Stimulated activated CD8-positive, alpha-beta memory T cell treated with anti-CD3 and anti-CD28 coated beads, Interleukin-15, amount 100 ng/mL, for 48 hours (primary cell): ENCODE data around the gene TSSK3.

ENCODE experiments used
- DNase-seq, 2 donors: peaks; one replicate each; pipeline ENCODE4 v3.0.0-alpha.2; 2020; ENCODE audit warnings: low read depth in 2 of 2

Gene TSSK3, protein sequence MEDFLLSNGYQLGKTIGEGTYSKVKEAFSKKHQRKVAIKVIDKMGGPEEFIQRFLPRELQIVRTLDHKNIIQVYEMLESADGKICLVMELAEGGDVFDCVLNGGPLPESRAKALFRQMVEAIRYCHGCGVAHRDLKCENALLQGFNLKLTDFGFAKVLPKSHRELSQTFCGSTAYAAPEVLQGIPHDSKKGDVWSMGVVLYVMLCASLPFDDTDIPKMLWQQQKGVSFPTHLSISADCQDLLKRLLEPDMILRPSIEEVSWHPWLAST

GRCh38 chr1:32362474-32363313, at the start of gene TSSK3, which contains the start of gene FAM229A:
Gene TSSK3, plus strand, starts transcription at chr1:32362539. Its CDS starts 163 bp downstream, at chr1:32362702.
Gene FAM229A, minus strand, starts transcription at chr1:32362485. Its CDS starts 394 bp downstream, at chr1:32362091.
- DNase-seq: no peak

DNA sequence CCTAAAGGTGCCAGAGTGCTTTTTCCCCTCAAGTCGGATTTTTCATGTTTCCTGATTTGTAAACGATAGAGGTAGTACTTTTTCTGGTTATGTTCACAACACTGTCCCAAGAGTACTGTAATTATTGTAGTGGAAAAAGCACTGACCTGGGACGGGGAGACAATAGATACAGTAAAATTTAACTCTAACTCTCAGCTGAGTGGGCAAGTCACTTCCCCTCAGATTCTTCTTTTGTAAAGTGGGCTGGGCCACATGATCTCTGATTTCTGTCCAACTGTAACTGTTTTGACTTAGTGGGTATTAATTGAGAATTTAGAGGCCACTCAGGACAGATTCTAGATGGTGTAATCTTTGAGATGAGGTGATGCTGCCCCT, 45.4 kb upstream of the TSSK3 start:
- DNase-seq: no peak

DNA sequence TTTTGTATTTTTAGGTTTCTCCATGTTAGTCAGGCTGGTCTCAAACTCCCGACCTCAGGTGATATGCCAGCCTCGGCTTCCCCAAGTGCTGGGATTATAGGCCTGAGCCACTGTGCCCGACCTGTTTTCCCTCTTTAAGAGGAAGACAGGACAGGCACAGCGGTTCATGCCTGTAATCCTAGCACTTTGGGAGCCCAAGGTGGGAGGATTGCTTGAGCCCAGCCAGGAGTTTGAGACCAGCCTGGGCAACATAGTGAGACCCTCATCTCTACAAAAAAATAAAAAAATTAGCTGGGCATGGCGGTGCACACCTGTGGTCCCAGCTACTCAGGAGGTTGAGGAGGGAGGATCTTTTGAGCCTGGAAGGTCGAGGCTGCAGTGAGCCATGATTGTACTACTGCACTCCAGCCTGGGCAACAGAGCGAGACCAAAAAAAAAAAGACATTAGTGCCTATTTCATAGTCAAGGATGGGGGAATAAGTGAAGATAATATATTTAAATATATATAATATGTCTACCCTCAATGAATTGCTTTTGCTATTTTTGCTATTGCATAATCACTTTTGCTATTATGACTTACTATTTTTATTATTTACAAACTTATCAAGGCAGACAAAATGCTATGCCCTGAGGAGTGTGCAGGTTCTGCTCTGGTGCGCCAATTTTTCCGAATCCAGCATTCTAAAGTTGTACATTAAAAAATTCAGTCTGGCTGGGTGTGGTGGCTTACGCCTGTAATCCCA, 44.0 kb upstream of the TSSK3 start:
- no peak for DNase-seq

GRCh38 chr1:32321712-32322291, 40.5 kb upstream of the TSSK3 start:
- no peak for DNase-seq

- DNase-seq: no peak
Observed at GRCh38 chr1:32327204-32327603, 35.1 kb upstream of the TSSK3 start.

DNA sequence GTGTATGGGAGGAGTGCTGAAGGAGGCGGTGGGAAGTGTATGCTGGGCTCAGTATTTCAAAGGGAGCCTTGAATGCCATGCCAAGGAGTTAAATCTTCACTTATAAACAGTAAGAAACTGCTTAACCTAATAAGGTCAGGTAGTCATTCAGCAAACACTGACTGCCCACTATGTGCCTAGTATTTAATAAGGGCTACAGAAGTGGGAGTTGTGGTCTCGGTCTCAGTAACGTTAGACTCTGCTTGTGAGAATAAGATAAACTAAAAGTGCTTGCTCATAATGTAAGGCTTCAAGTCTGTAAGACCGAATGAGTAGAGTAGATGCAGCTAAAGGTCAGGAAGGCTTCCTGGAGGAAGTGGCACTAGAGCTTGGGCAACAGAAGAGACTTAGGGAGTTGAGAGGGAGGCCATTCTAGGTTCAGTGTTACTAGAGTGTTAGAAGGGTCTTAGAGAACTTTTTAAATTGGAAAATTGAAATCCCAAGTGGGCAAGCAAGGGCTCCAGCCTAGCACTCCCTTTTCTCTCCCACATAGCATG, 32.3 kb upstream of the TSSK3 start:
- no peak for DNase-seq

DNA sequence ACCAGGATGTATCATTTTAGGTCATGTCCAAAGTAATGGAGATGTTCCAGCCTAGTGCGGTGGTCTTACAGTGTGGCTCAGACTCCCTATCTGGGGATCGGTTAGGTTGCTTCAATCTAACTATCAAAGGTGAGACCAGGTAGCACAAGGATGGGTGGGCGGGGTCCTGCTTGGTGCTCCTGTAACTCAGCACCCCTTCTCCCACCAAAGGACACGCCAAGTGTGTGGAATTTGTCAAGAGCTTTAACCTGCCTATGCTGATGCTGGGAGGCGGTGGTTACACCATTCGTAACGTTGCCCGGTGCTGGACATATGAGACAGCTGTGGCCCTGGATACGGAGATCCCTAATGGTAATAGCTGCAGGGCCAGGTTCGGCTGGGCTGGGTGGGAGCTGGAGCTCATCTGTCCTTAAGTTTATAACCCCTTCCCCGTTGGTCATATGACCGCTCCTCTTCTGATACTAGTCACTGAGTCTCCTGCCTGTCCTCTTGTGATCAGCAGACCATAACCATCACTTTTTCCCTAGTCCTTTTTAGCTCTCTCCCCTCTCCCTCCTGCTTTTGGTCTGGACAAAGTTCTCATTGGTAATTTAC, 31.7 kb upstream of the TSSK3 start:
- no peak for DNase-seq

GRCh38 chr1:32331549-32331948, 30.8 kb upstream of the TSSK3 start:
- no peak for DNase-seq

- DNase-seq: no peak
Observed at GRCh38 chr1:32332290-32333079, 29.9 kb upstream of the TSSK3 start.

DNA sequence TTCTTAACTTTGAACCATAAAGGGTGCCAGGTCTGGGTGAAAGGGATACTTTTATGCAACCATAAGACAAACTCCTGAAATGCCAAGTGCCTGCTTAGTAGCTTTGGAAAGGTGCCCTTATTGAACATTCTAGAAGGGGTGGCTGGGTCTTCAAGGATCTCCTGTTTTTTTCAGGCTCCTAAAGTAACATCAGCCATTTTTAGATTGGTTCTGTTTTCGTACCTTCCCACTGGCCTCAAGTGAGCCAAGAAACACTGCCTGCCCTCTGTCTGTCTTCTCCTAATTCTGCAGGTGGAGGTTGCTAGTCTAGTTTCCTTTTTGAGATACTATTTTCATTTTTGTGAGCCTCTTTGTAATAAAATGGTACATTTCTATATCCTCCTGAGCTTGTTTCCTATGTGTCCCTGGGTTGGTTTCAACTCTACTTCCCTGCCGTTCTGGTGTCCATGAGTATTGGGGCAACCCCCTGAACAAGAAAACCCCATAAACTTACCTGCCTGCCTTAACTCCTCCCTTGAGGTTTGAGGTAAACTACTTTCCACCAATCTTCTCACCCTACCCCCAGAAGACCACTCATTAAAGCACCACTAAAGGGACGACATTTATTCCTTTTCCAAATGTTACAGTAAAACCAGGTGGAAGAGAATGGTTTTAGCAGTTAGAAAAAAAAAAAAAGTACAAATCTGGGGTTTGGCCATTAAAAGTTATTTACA, 28.9 kb upstream of the TSSK3 start:
- no peak for DNase-seq

DNA sequence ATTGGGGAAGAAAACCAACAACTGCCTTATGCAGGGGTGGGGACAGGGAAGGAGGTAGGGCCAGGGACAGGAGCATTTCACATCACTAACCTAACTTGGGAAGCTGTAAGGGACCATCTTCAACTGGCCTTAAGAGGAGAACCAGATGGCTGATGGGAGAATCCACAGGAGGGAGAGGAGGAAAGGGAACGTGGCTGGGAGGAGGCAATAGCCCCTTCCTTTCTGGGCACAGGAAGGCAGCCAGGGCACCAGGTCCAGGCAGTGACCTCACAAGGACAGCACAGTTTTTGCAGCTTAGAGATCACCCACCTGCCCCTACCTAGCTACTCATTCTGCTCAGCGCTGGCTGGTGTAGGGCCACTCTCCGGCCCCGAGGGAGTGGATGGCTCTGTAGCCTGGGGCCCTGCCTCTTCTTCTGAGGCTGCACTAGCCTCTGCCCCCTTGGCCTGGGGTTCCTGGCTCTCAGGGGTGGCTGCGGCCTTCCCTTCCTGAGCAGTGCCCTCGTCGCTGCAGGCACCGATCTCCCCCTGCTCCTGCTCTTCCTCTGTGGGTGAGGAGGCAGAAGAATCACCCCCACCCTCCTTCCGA, 28.0 kb upstream of the TSSK3 start:
- DNase-seq: no peak

GRCh38 chr1:32334864-32335534, 27.3 kb upstream of the TSSK3 start:
- peak; percentile 32 to 38 for DNase-seq

- no peak for DNase-seq
Observed at GRCh38 chr1:32335535-32335789, 26.9 kb upstream of the TSSK3 start.

- DNase-seq: peak; percentile 70 to 71
Observed at GRCh38 chr1:32335790-32336590, 26.3 kb upstream of the TSSK3 start, which contains the start of gene MARCKSL1. Gene MARCKSL1, minus strand, starts transcription at chr1:32336233. Its CDS starts 200 bp downstream, at chr1:32336033.

DNA sequence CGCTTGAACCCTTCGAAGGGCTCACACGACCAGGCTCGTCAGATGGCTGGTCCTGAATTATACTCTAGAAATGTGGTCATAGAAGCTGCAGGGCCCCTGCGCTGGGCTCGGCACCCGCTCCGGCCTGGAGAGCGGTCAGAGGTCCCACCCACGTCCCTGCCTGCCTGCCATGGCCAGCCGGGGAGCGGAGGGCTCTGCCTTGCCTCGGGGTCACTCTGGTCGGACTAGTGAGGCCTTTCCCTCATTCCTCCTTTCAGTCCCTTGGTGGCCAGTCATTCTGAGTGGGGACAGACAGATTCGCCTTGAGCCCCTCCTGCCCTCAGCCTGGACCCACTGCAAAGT, 25.8 kb upstream of the TSSK3 start:
- DNase-seq: no peak

GRCh38 chr1:32336963-32337675, 25.2 kb upstream of the TSSK3 start:
- DNase-seq: peak; percentile 56 to 67

- DNase-seq: no peak
Observed at GRCh38 chr1:32337855-32338636, 24.3 kb upstream of the TSSK3 start.
